H9 (cell line): ENCODE data around the gene DCC. TPM values are rescaled to one million over a fixed set of nuclear protein-coding genes. Genes with fewer than 3 reads are reported as not detected.

ENCODE experiments used
- DNase-seq: peaks from one replicate; pipeline ENCODE4 v3.0.0-alpha.2; 2017
- H2AFZ ChIP-seq: one replicate; pipeline ENCODE4 v1.6.1; 2013; ENCODE audit warnings: mild to moderate bottlenecking, low read length, control low read depth, moderate library complexity
- H2AK5ac ChIP-seq: 2 replicates; pipeline ENCODE4 v1.6.1; 2013; ENCODE audit warnings: low read length, control low read depth, mixed read lengths; ENCODE audit not compliant: insufficient read length
- H2BK120ac ChIP-seq: one replicate; pipeline ENCODE4 v1.6.1; 2013; ENCODE audit warnings: low read depth, mild to moderate bottlenecking, low read length, control low read depth, inconsistent platforms; ENCODE audit not compliant: poor library complexity, severe bottlenecking
- H2BK12ac ChIP-seq: 2 replicates; pipeline ENCODE4 v1.6.1; 2013; ENCODE audit warnings: low read length, control low read depth, mixed read lengths, low read depth; ENCODE audit not compliant: insufficient read length
- H2BK15ac ChIP-seq: 2 replicates; pipeline ENCODE4 v1.6.1; 2013; ENCODE audit warnings: low read depth, low read length, control low read depth
- H2BK20ac ChIP-seq: one replicate; pipeline ENCODE4 v1.6.1; 2013; ENCODE audit warnings: low read depth, mild to moderate bottlenecking, low read length, control low read depth, inconsistent platforms; ENCODE audit not compliant: poor library complexity, severe bottlenecking
- H2BK5ac ChIP-seq: 2 replicates; pipeline ENCODE4 v1.6.1; 2013; ENCODE audit warnings: low read length, control low read depth, mixed read lengths; ENCODE audit not compliant: insufficient read length
- H3K14ac ChIP-seq: 2 replicates; pipeline ENCODE4 v1.6.1; 2013; ENCODE audit warnings: low read length, control low read depth; ENCODE audit not compliant: insufficient read depth
- H3K18ac ChIP-seq: 2 replicates; pipeline ENCODE4 v1.6.1; 2013; ENCODE audit warnings: low read depth, mild to moderate bottlenecking, mixed read lengths, low read length, control low read depth; ENCODE audit not compliant: insufficient read length
- H3K23ac ChIP-seq: 2 replicates; pipeline ENCODE4 v1.6.1; 2013; ENCODE audit warnings: low read length, control low read depth, mixed read lengths, low read depth; ENCODE audit not compliant: insufficient read length
- H3K23me2 ChIP-seq: 2 replicates; pipeline ENCODE4 v1.6.1; 2013; ENCODE audit warnings: low read depth, mild to moderate bottlenecking, mixed read lengths, low read length, control low read depth; ENCODE audit not compliant: insufficient read length, poor library complexity, severe bottlenecking
- H3K27ac ChIP-seq: 2 replicates; pipeline ENCODE4 v1.5.1; 2013; ENCODE audit warnings: low read length, control low read depth, mixed read lengths, low read depth; ENCODE audit not compliant: insufficient read length
- H3K27me3 ChIP-seq: 2 replicates; pipeline ENCODE4 v1.6.1; 2013; ENCODE audit warnings: low read length, control low read depth, inconsistent platforms; ENCODE audit not compliant: insufficient read depth
- H3K4ac ChIP-seq: 2 replicates; pipeline ENCODE4 v1.6.1; 2013; ENCODE audit warnings: low read depth, mild to moderate bottlenecking, control low read depth, inconsistent platforms, low read length, moderate library complexity
- H3K4me1 ChIP-seq: 2 replicates; pipeline ENCODE4 v1.6.1; 2013; ENCODE audit warnings: low read length, control low read depth, inconsistent platforms; ENCODE audit not compliant: insufficient read depth
- H3K4me2 ChIP-seq: 2 replicates; pipeline ENCODE4 v1.6.1; 2013; ENCODE audit warnings: low read length, control low read depth, mixed read lengths; ENCODE audit not compliant: insufficient read length, insufficient read depth
- H3K56ac ChIP-seq: 2 replicates; pipeline ENCODE4 v1.6.1; 2013; ENCODE audit warnings: low read depth, mild to moderate bottlenecking, mixed read lengths, low read length, control low read depth; ENCODE audit not compliant: insufficient read length
- H3K79me1 ChIP-seq: 2 replicates; pipeline ENCODE4 v1.6.1; 2013; ENCODE audit warnings: low read depth, mild to moderate bottlenecking, moderate library complexity, low read length, control low read depth, inconsistent platforms; ENCODE audit not compliant: insufficient read depth, poor library complexity, severe bottlenecking
- H3K79me2 ChIP-seq: 2 replicates; pipeline ENCODE4 v1.6.1; 2013; ENCODE audit warnings: low read length, control low read depth, inconsistent platforms; ENCODE audit not compliant: insufficient read depth
- H3K9ac ChIP-seq: 2 replicates; pipeline ENCODE4 v1.6.1; 2013; ENCODE audit warnings: low read length, control low read depth, mixed read lengths; ENCODE audit not compliant: insufficient read length; ENCODE audit errors: extremely low read depth
- H3K9me3 ChIP-seq: one replicate; pipeline ENCODE4 v1.6.1; 2013; ENCODE audit warnings: low read depth, low read length, inconsistent platforms; ENCODE audit not compliant: control insufficient read depth
- H3T11ph ChIP-seq: one replicate; pipeline ENCODE4 v1.6.1; 2013; ENCODE audit warnings: mild to moderate bottlenecking, low read length, control low read depth, inconsistent platforms
- H4K20me1 ChIP-seq: one replicate; pipeline ENCODE4 v1.6.1; 2013; ENCODE audit not compliant: control insufficient read depth, insufficient read length, insufficient read depth
- H4K5ac ChIP-seq: 2 replicates; pipeline ENCODE4 v1.6.1; 2013; ENCODE audit warnings: low read depth, mild to moderate bottlenecking, mixed read lengths, low read length, control low read depth; ENCODE audit not compliant: insufficient read length
- H4K8ac ChIP-seq: replicated peaks from 2 replicates; pipeline ENCODE4 v1.6.1; 2013; ENCODE audit warnings: low read length, control low read depth, mixed read lengths, low read depth; ENCODE audit not compliant: insufficient read length
- H4K91ac ChIP-seq: 2 replicates; pipeline ENCODE4 v1.6.1; 2013; ENCODE audit warnings: low read depth, mild to moderate bottlenecking, moderate library complexity, mixed read lengths, low read length, control low read depth; ENCODE audit not compliant: insufficient read length
- H3K27ac Mint-ChIP-seq, 3 experiments: 2 replicates in 2 of 3; 3 replicates in 1 of 3; pipeline ENCODE4 v1.8.0; 2020 to 2021; ENCODE audit warnings: mixed read lengths in 3 of 3, mild to moderate bottlenecking in 1 of 3, moderate library complexity in 1 of 3
- H3K27me3 Mint-ChIP-seq: 2 replicates; pipeline ENCODE4 v1.8.0; 2021; ENCODE audit warnings: low read depth, mild to moderate bottlenecking, moderate library complexity, mixed read lengths
- H3K36me3 Mint-ChIP-seq, 3 experiments: 2 replicates in 2 of 3; 3 replicates in 1 of 3; pipeline ENCODE4 v1.8.0; 2020 to 2021; ENCODE audit warnings: low read depth in 3 of 3, mixed read lengths in 3 of 3; ENCODE audit not compliant: insufficient read depth in 1 of 3
- H3K4me1 Mint-ChIP-seq, 2 experiments: 2 replicates each; pipeline ENCODE4 v1.8.0; 2020; ENCODE audit warnings: mixed read lengths in 2 of 2
- H3K4me3 Mint-ChIP-seq, 2 experiments: 2 replicates in 1 of 2; 3 replicates in 1 of 2; pipeline ENCODE4 v1.8.0; 2020 to 2021; ENCODE audit warnings: mild to moderate bottlenecking in 2 of 2, mixed read lengths in 2 of 2, moderate library complexity in 1 of 2
- H3K9me3 Mint-ChIP-seq, 2 experiments: 2 replicates in 1 of 2; 3 replicates in 1 of 2; pipeline ENCODE4 v1.8.0; 2020; ENCODE audit warnings: mild to moderate bottlenecking in 2 of 2, mixed read lengths in 2 of 2, moderate library complexity in 1 of 2
- total RNA-seq: library from RNA; stranded (reverse); gene quantifications from 2 replicates; pipeline ENCODE4 v1.2.1, GENCODE V29; 2021
- TF ChIP-seq, protein P1 (sequence below): fragments of 200-600 bp; sonication (generic); conservative IDR thresholded peaks from 3 replicates; pipeline ENCODE4 v1.8.0; 2021; ENCODE audit warnings: antibody characterized with exemption, mild to moderate bottlenecking

Gene DCC
- total RNA-seq, 1 experiment from 2014 or later = 0.35 TPM

DNA sequence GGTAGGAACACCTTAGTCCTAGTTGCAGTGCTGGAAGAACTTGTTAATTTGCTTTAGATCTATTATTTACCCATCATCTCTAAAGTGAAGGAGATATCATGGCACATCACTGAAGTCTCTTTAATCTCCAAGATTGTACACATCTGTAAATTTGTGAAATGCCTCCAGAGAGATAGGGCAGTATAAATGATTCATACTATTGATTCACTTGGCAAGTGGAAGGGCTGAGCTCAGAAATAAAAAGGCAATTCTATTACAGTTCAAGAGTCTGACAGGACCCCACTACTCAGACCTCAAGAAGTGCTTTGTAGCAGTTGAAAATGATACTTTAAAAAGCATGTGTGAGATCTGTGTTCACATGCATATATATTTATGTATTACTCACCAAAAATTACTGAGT lies 489.3 kb downstream of the DCC start:
- Histone ChIP-seq H4K20me1 (no peaks in the 10 kb centered on the region), H3K27me3 (peaks cover 14% of the 10 kb centered on the region; the same call in 1 of the 2 replicates), H3K14ac (no peak overlapping the region), H3K4me2 (no peak overlapping the region), H4K91ac (no peak overlapping the region), H3K9ac (no peak overlapping the region), H2BK5ac (no peak overlapping the region), H2AFZ (no peak overlapping the region), H2BK120ac (no peak overlapping the region), H3K79me1 (no peaks in the 10 kb centered on the region), H3K9me3 (no peaks in the 10 kb centered on the region), H3K27ac (no peak overlapping the region), H4K8ac (no peak overlapping the region), H2BK12ac (no peak overlapping the region), H3K4me1 (no peaks in the 10 kb centered on the region), H3K79me2 (no peaks in the 10 kb centered on the region), H3K4ac (no peak overlapping the region), H3K23me2 (no peaks in the 10 kb centered on the region), H4K5ac (no peak overlapping the region), H3K56ac (no peak overlapping the region), H2BK20ac (no peak overlapping the region), H3K18ac (no peak overlapping the region), H3K23ac (no peak overlapping the region), H2AK5ac (no peak overlapping the region), H3T11ph (no peak overlapping the region), H2BK15ac (no peak overlapping the region)
- no peak for DNase-seq
- TF ChIP-seq, protein P1, sequence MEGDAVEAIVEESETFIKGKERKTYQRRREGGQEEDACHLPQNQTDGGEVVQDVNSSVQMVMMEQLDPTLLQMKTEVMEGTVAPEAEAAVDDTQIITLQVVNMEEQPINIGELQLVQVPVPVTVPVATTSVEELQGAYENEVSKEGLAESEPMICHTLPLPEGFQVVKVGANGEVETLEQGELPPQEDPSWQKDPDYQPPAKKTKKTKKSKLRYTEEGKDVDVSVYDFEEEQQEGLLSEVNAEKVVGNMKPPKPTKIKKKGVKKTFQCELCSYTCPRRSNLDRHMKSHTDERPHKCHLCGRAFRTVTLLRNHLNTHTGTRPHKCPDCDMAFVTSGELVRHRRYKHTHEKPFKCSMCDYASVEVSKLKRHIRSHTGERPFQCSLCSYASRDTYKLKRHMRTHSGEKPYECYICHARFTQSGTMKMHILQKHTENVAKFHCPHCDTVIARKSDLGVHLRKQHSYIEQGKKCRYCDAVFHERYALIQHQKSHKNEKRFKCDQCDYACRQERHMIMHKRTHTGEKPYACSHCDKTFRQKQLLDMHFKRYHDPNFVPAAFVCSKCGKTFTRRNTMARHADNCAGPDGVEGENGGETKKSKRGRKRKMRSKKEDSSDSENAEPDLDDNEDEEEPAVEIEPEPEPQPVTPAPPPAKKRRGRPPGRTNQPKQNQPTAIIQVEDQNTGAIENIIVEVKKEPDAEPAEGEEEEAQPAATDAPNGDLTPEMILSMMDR = no peak
- H3K27ac Mint-ChIP-seq = no peak overlapping the region
- H3K36me3 Mint-ChIP-seq = no peaks in the 10 kb centered on the region; a peak in 1 of 7 replicates
- no peak overlapping the region for H3K4me3 Mint-ChIP-seq
- peaks cover 91% of the 10 kb centered on the region for H3K27me3 Mint-ChIP-seq
- H3K4me1 Mint-ChIP-seq = no peaks in the 10 kb centered on the region
- H3K9me3 Mint-ChIP-seq = peaks cover 0 to 4% of the 10 kb centered on the region in 2 experiments; a peak in 2 of 5 replicates
